Natural killer cell (primary cell): ENCODE measurements around the gene SFRP5. TPM values are rescaled to one million over a fixed set of nuclear protein-coding genes. Genes with fewer than 3 reads are reported as not detected.

ENCODE experiments used
- ATAC-seq, 3 donors: fragments of 150-1000 bp in 2 of 3; fragments of 200-7000 bp in 1 of 3; cut with Tn5 transposase; 1 replicate in 1 of 3; 2 replicates in 2 of 3; pipeline ENCODE4 v1.10.0; 2021; ENCODE audit warnings: mild to moderate bottlenecking in 2 of 3, moderate library complexity in 2 of 3
- DNase-seq, 2 donors: peaks; one replicate each; pipeline versions ENCODE4 v3.0.0 to v3.0.0-alpha.2; 2013 to 2021; ENCODE audit warnings: mixed read lengths in 1 of 2
- H3K27ac ChIP-seq: one replicate; pipeline ENCODE4 v1.5.1; 2013; ENCODE audit warnings: mild to moderate bottlenecking, low read length
- H3K27me3 ChIP-seq: one replicate; pipeline ENCODE4 v1.6.1; 2013; ENCODE audit warnings: low read length; ENCODE audit not compliant: control insufficient read depth, insufficient read depth
- H3K36me3 ChIP-seq: one replicate; pipeline ENCODE4 v1.6.1; 2013; ENCODE audit warnings: low read length; ENCODE audit not compliant: control insufficient read depth, insufficient read depth
- H3K4me1 ChIP-seq: one replicate; pipeline ENCODE4 v1.6.1; 2013; ENCODE audit warnings: low read length; ENCODE audit not compliant: control insufficient read depth, insufficient read depth
- H3K4me3 ChIP-seq: one replicate; pipeline ENCODE4 v1.5.1; 2013; ENCODE audit warnings: low read length
- H3K9me3 ChIP-seq: one replicate; pipeline ENCODE4 v1.6.1; 2013; ENCODE audit warnings: low read length; ENCODE audit not compliant: control insufficient read depth, insufficient read depth
- H3K27ac Mint-ChIP-seq, 2 donors: one replicate each; pipeline ENCODE4 v1.8.0; 2022; ENCODE audit warnings: mild to moderate bottlenecking in 2 of 2, mixed read lengths in 2 of 2, moderate library complexity in 1 of 2
- H3K27me3 Mint-ChIP-seq, 2 donors: one replicate each; pipeline ENCODE4 v1.8.0; 2022; ENCODE audit warnings: low read depth in 2 of 2, mixed read lengths in 2 of 2
- H3K36me3 Mint-ChIP-seq: one replicate; pipeline ENCODE4 v1.8.0; 2022; ENCODE audit warnings: mixed read lengths
- H3K4me1 Mint-ChIP-seq, 2 donors: one replicate each; pipeline ENCODE4 v1.8.0; 2022; ENCODE audit warnings: mixed read lengths in 2 of 2
- H3K4me3 Mint-ChIP-seq: one replicate; pipeline ENCODE4 v1.8.0; 2022; ENCODE audit warnings: mild to moderate bottlenecking, moderate library complexity, mixed read lengths
- H3K9me3 Mint-ChIP-seq, 2 donors: one replicate each; pipeline ENCODE4 v1.8.0; 2022; ENCODE audit warnings: mixed read lengths in 2 of 2
- WGBS: methylation state at CpG from one replicate; pipeline ENCODE4 v1.1.7; 2013; ENCODE audit warnings: missing lambda C conversion rate; ENCODE audit not compliant: insufficient coverage; 5-methylcytosine and 5-hydroxymethylcytosine counted together
- intact Hi-C: fragments of 100-400 bp; cut with micrococcal nuclease; formaldehyde crosslinking; loops from one replicate; pipeline ENCODE4 v1.14.2; 2022
- total RNA-seq, 4 donors: library from RNA; stranded (reverse); fragments of 120-200 nt in 1 of 4; gene quantifications; one replicate each; pipeline versions ENCODE4 v1.2.3 to v1.2.4, GENCODE V29; 2013 to 2022
- TF ChIP-seq, protein P1 (sequence below): fragments of 200-600 bp; IDR thresholded peaks from one replicate; pipeline ENCODE4 v1.8.0; 2022; ENCODE audit warnings: antibody characterized with exemption

Gene SFRP5
- total RNA-seq, 3 donors from 2014 or later (not counting 1 experiment from before 2014, with no cell fraction given): not detected

DNA sequence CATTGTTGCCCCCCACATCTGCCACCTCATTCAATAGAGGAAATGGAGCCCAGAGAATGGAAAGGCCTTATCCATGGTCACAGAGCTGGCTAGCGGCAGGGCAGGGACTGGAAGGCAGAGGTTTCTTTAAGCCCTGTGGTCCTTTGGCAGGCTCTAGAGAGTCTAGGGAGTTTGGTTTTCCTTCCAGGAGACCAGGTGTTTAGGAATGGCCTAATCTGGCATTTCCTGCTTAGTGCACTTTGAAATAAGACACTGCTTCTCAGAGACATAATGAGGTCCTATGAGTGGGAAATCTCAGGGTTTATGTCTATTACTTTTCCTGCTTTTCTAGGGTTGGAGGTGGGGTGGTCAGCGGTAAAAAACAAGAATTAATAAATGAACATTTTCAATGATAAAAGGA lies 52.2 kb downstream of the SFRP5 start:
- Histone ChIP-seq H3K27ac (no peak overlapping the region), H3K36me3 (no peaks in the 10 kb centered on the region), H3K4me3 (no peak overlapping the region), H3K27me3 (no peaks in the 10 kb centered on the region), H3K4me1 (peaks cover 3% of the 10 kb centered on the region), H3K9me3 (no peaks in the 10 kb centered on the region)
- H3K27me3 Mint-ChIP-seq: peaks cover 17 to 22% of the 10 kb centered on the region in 2 donors
- H3K4me3 Mint-ChIP-seq: no peak overlapping the region
- intact Hi-C loops: no loop called here
- no peak overlapping the region for H3K27ac Mint-ChIP-seq
- H3K4me1 Mint-ChIP-seq: peaks cover 0 to 9% of the 10 kb centered on the region in 2 donors
- no peaks in the 10 kb centered on the region for H3K36me3 Mint-ChIP-seq
- no peaks in the 10 kb centered on the region for H3K9me3 Mint-ChIP-seq
- ATAC-seq (no peak), DNase-seq (no peak)
- WGBS: 97% methylated on average over 2 of the region's 2 CpGs
- TF ChIP-seq, protein P1, sequence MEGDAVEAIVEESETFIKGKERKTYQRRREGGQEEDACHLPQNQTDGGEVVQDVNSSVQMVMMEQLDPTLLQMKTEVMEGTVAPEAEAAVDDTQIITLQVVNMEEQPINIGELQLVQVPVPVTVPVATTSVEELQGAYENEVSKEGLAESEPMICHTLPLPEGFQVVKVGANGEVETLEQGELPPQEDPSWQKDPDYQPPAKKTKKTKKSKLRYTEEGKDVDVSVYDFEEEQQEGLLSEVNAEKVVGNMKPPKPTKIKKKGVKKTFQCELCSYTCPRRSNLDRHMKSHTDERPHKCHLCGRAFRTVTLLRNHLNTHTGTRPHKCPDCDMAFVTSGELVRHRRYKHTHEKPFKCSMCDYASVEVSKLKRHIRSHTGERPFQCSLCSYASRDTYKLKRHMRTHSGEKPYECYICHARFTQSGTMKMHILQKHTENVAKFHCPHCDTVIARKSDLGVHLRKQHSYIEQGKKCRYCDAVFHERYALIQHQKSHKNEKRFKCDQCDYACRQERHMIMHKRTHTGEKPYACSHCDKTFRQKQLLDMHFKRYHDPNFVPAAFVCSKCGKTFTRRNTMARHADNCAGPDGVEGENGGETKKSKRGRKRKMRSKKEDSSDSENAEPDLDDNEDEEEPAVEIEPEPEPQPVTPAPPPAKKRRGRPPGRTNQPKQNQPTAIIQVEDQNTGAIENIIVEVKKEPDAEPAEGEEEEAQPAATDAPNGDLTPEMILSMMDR: no peak

DNA sequence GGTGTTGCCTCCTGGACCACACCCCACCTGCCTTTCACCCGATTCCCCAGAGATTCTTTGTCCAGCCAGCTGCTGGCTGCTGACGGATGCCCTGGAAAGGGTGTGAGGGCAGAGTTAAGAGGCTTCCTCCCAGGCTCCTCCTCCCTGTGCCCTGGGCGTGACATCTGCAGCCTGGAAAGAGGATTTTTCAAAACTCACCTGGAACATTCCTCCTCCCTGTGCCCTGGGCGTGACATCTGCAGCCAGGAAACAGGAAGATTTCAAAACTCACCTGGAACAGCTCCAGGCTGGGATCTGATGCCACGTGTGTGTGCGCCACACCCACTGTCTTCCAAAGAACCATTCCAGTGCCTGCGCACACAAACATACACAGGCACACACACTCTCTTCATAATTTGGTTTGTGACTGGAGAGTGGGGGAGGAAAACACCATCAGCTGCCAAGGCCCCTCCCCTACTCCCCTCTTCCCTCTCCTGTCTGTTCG lies 53.1 kb downstream of the SFRP5 start:
- peaks cover 7% of the 10 kb centered on the region for H3K4me1 ChIP-seq
- H3K36me3 Mint-ChIP-seq: no peaks in the 10 kb centered on the region
- H3K27me3 ChIP-seq: no peaks in the 10 kb centered on the region
- H3K9me3 ChIP-seq: no peaks in the 10 kb centered on the region
- no peak overlapping the region for H3K4me3 ChIP-seq
- H3K36me3 ChIP-seq: no peaks in the 10 kb centered on the region
- no peaks in the 10 kb centered on the region for H3K9me3 Mint-ChIP-seq
- no peak overlapping the region for H3K27ac Mint-ChIP-seq
- peaks cover 17 to 26% of the 10 kb centered on the region in 2 donors for H3K27me3 Mint-ChIP-seq
- no peak overlapping the region for H3K27ac ChIP-seq
- H3K4me3 Mint-ChIP-seq: no peak overlapping the region
- TF ChIP-seq, protein P1: no peak
- peaks cover 8 to 18% of the 10 kb centered on the region in 2 donors for H3K4me1 Mint-ChIP-seq
- intact Hi-C loops: no loop called here
- ATAC-seq: no peak
- WGBS: 71% methylated on average over 6 of the region's 8 CpGs
- DNase-seq: no peak

DNA sequence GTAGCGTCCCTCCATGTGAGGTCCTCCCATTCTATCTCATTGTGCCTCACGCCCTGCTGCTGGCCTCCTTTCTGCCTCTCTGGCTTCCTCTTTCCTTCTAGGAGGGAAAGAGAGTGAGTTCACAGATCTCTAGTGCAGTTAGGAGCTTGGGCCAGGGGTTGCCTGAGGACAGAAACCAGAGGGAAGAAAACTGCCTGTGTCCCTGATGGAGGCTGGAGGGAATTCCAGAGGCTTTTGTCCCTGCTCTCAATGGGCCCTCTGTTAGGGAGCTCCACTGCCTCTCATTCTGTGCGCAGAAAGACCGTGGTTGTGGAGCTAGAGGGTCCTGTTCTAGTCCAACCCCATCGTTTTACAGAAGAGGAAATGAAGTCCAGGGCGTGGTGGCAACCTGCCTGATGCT lies 53.6 kb downstream of the SFRP5 start:
- H3K4me1 Mint-ChIP-seq: peaks cover 9 to 20% of the 10 kb centered on the region in 2 donors
- WGBS: 63% methylated on average over 4 of the region's 6 CpGs
- DNase-seq: no peak
- Histone ChIP-seq H3K27me3 (no peaks in the 10 kb centered on the region), H3K9me3 (no peaks in the 10 kb centered on the region), H3K4me1 (peaks cover 11% of the 10 kb centered on the region), H3K36me3 (no peaks in the 10 kb centered on the region), H3K27ac (no peak overlapping the region), H3K4me3 (no peak overlapping the region)
- no peak overlapping the region for H3K27ac Mint-ChIP-seq
- H3K9me3 Mint-ChIP-seq: no peaks in the 10 kb centered on the region
- H3K27me3 Mint-ChIP-seq: peaks cover 17 to 26% of the 10 kb centered on the region in 2 donors
- TF ChIP-seq, protein P1: no peak
- ATAC-seq: no peak
- intact Hi-C loops: no loop called here
- H3K36me3 Mint-ChIP-seq: no peaks in the 10 kb centered on the region
- H3K4me3 Mint-ChIP-seq: no peak overlapping the region

DNA sequence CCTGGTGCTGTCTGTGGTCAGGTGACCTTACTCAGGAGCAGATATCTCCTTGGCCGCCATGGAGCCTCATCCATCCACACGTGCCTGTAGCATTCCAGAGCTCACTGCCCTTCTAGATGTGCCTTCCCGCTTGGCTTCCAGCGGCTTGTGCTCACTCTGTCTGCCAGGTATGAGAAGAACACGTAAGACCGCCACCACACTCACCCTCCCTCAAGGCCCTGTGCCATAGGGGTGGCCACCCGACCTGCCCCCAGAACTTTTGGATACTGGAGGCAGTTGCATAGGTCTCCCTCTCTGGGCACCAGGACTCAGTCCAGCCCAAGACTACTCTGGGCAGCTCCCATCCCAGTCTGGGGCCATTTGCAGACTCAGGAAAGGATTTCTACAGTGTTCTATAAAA lies 54.2 kb downstream of the SFRP5 start:
- no peak overlapping the region for H3K4me3 ChIP-seq
- peaks cover 16% of the 10 kb centered on the region for H3K4me1 ChIP-seq
- intact Hi-C loops: no loop called here
- Mint-ChIP-seq H3K9me3 (no peaks in the 10 kb centered on the region), H3K27me3 (peaks cover 23 to 31% of the 10 kb centered on the region in 2 donors), H3K27ac (no peak overlapping the region), H3K36me3 (no peaks in the 10 kb centered on the region), H3K4me1 (peaks cover 14 to 26% of the 10 kb centered on the region in 2 donors), H3K4me3 (no peak overlapping the region)
- DNase-seq: no peak
- no peak for ATAC-seq
- no peaks in the 10 kb centered on the region for H3K36me3 ChIP-seq
- H3K27ac ChIP-seq: no peak overlapping the region
- peaks cover 3% of the 10 kb centered on the region for H3K27me3 ChIP-seq
- no peaks in the 10 kb centered on the region for H3K9me3 ChIP-seq
- 93% methylated on average over 7 of the region's 7 CpGs for WGBS
- TF ChIP-seq, protein P1: no peak
